K562 (cell line): ENCODE measurements around the gene MYO7A. TPM values are rescaled to one million over a fixed set of nuclear protein-coding genes. Genes with fewer than 3 reads are reported as not detected.

Experiments
- ATAC-seq: fragments of 200-7000 bp; cut with Tn5 transposase; 3 replicates; pipeline ENCODE4 v1.9.1; 2020; ENCODE audit warnings: moderate library complexity
- BruUV-seq: library from RNA; stranded (reverse); fragments of 400-500 nt; replicated peaks from 2 replicates; lab custom pipeline; 2021; lab: Mats Ljungman, UMichigan
- CTCF ChIA-PET: fragments of 300-600 bp; formaldehyde crosslinking; extraction: SDS; loops from one replicate; lab custom pipeline; 2021; ENCODE audit warnings: low intra/inter-chr PET ratio; lab: Yijun Ruan, JAX
- POLR2A ChIA-PET: fragments of 300-600, 350-650 bp; sonication (Branson Sonifier 250); formaldehyde crosslinking; extraction: SDS; loops from one replicate; lab custom pipeline; 2021; ENCODE audit warnings: antibody characterized with exemption, inconsistent platforms; lab: Yijun Ruan, JAX
- DNase-seq, 4 experiments: peaks; one replicate each; pipeline versions ENCODE4 v3.0.0 to v3.0.0-alpha.2; 2011 to 2018; ENCODE audit warnings: low spot score in 3 of 4, mixed read lengths in 3 of 4; ENCODE audit errors: extremely low read depth in 1 of 4
- FAIRE-seq: peaks from 2 replicates; lab custom pipeline; 2011; peaks lifted over from hg19 to GRCh38; lab: Jason Lieb, UNC
- H2AFZ ChIP-seq: 2 replicates; pipeline ENCODE4 v1.6.0; 2011; ENCODE audit warnings: low read depth, low read length, control low read depth, inconsistent platforms
- H3K27ac ChIP-seq: fragments of 200-600 bp; 3 replicates; pipeline ENCODE4 v1.8.0; 2011; ENCODE audit warnings: low read depth, mild to moderate bottlenecking, control low read depth, inconsistent platforms, low read length, moderate library complexity, mixed read lengths; ENCODE audit errors: extremely low read depth
- H3K27me3 ChIP-seq, 2 experiments: fragments of 300-600 bp in 1 of 2; 2 replicates in 1 of 2; 3 replicates in 1 of 2; pipeline versions ENCODE4 v1.6.0 to v1.8.0; 2011; ENCODE audit warnings: inconsistent platforms in 2 of 2, low read length in 2 of 2, mild to moderate bottlenecking in 1 of 2, mixed read lengths in 1 of 2, moderate library complexity in 1 of 2; ENCODE audit not compliant: control insufficient read depth in 2 of 2, insufficient read depth in 2 of 2
- H3K36me3 ChIP-seq: fragments of 300-600 bp; 3 replicates; pipeline ENCODE4 v1.8.0; 2011; ENCODE audit warnings: mild to moderate bottlenecking, low read length, inconsistent platforms; ENCODE audit not compliant: control insufficient read depth, insufficient read depth
- H3K4me1 ChIP-seq, 2 experiments: fragments of 200-600 bp in 1 of 2; replicated peaks in 1 of 2; 2 replicates in 1 of 2; 3 replicates in 1 of 2; pipeline versions ENCODE4 v1.5.1 to v1.8.0; 2011; ENCODE audit warnings: inconsistent platforms in 2 of 2, low read length in 2 of 2, mild to moderate bottlenecking in 1 of 2, mixed read lengths in 1 of 2, moderate library complexity in 1 of 2; ENCODE audit not compliant: control insufficient read depth in 2 of 2, insufficient read depth in 2 of 2
- H3K4me2 ChIP-seq: 2 replicates; pipeline ENCODE4 v1.6.1; 2011; ENCODE audit warnings: low read length, control low read depth, inconsistent platforms, mixed read lengths; ENCODE audit not compliant: insufficient read depth
- H3K4me3 ChIP-seq: fragments of 200-600 bp; sonication (generic), shearing (Covaris generic); 2 replicates; pipeline ENCODE4 v1.5.1; 2016; ENCODE audit warnings: control low read depth, inconsistent platforms
- H3K79me2 ChIP-seq: fragments of 200-600 bp; 3 replicates; pipeline ENCODE4 v1.8.0; 2011; ENCODE audit warnings: low read length, inconsistent platforms; ENCODE audit not compliant: control insufficient read depth, insufficient read depth
- H3K9ac ChIP-seq, 2 experiments: 2 replicates each; pipeline versions ENCODE4 v1.6.0 to v1.6.1; 2011; ENCODE audit warnings: low read depth in 2 of 2, low read length in 2 of 2, control low read depth in 1 of 2, inconsistent platforms in 1 of 2, mild to moderate bottlenecking in 1 of 2, mixed read lengths in 1 of 2; ENCODE audit not compliant: insufficient read depth in 1 of 2
- H3K9me1 ChIP-seq: one replicate; pipeline ENCODE4 v1.6.0; 2011; ENCODE audit warnings: inconsistent platforms, mild to moderate bottlenecking, low read length, moderate library complexity; ENCODE audit not compliant: control insufficient read depth, insufficient read depth
- H3K9me3 ChIP-seq: replicated peaks from 2 replicates; pipeline ENCODE4 v1.5.1; 2011; ENCODE audit warnings: low read depth, low read length, inconsistent platforms; ENCODE audit not compliant: control insufficient read depth, insufficient read depth
- H4K20me1 ChIP-seq: replicated peaks from 2 replicates; pipeline ENCODE4 v1.6.1; 2011; ENCODE audit warnings: low read length, inconsistent platforms, mixed read lengths; ENCODE audit not compliant: control insufficient read depth, insufficient read depth
- MECOM ChIP-seq: fragments of 250-450 bp; sonication (Bioruptor Pico); IDR thresholded peaks from 2 replicates; pipeline ENCODE4 v1.8.0; 2022; ENCODE audit warnings: inconsistent platforms
- NFIC ChIP-seq: fragments of 450-650 bp; IDR thresholded peaks from 2 replicates; pipeline ENCODE4 v1.6.1; 2017; ENCODE audit warnings: mild to moderate bottlenecking, inconsistent platforms
- TAF1 ChIP-seq: IDR thresholded peaks from 2 replicates; pipeline ENCODE4 v1.6.1; 2011; ENCODE audit warnings: mild to moderate bottlenecking, low read length, moderate library complexity; ENCODE audit not compliant: insufficient read depth, control insufficient read depth, severe bottlenecking; ENCODE audit errors: extremely low read depth
- TCFL5 ChIP-seq: fragments of 250-450 bp; sonication (Bioruptor Pico); conservative IDR thresholded peaks from 2 replicates; pipeline ENCODE4 v1.6.1; 2021; ENCODE audit warnings: mild to moderate bottlenecking, moderate library complexity, matching md5 sums
- ZNF263 ChIP-seq: sonication (generic); formaldehyde crosslinking; IDR thresholded peaks from 2 replicates; pipeline ENCODE4 v1.8.0; 2022; ENCODE audit warnings: mild to moderate bottlenecking, missing genetic modification reagents, borderline replicate concordance
- WGBS: fragments of 100-300 bp; shearing (Covaris generic); methylation state at CpG from one replicate; pipeline ENCODE4 v1.1.6; 2016; ENCODE audit warnings: low coverage, mixed read lengths; ENCODE audit not compliant: insufficient coverage; ENCODE audit errors: missing lambda C conversion rate; 5-methylcytosine and 5-hydroxymethylcytosine counted together
- in situ Hi-C: fragments of 300-500 bp; cut with MboI; formaldehyde crosslinking; loops from 4 replicates; pipeline ENCODE4 v1.15.0; 2018; ENCODE audit warnings: inconsistent platforms, mixed read lengths
- intact Hi-C: fragments of 100-400 bp; cut with micrococcal nuclease; formaldehyde crosslinking; loops from 2 replicates; pipeline ENCODE4 v1.14.2; 2022
- polyA plus RNA-seq, 8 experiments: library from polyadenylated mRNA; depleted of rRNA in 4 of 8; stranded (reverse) in 5 of 8; unstranded in 3 of 8; fragments of >200 nt; fragmentation: Nextera tagmentation in 2 of 8; fragmentation: Illumina TruSeq in 1 of 8; extraction: Ambion mirVana in 2 of 8; extraction: Trizol in 1 of 8; gene quantifications; 2 replicates each; pipeline versions ENCODE4 v1.2.1 to v1.2.3, GENCODE V29; 2011 to 2014; ENCODE audit warnings: inconsistent platforms in 1 of 8, missing spikeins in 1 of 8
- total RNA-seq, 7 experiments: library from RNA; depleted of rRNA in 6 of 7; stranded (reverse); fragments of >200 nt in 6 of 7; fragmentation: Illumina TruSeq in 2 of 7; extraction: Trizol in 2 of 7; gene quantifications; 2 replicates each; pipeline versions ENCODE4 v1.2.1 to v1.2.3, GENCODE V29; 2011 to 2021; ENCODE audit warnings: low replicate concordance in 1 of 7
- TF ChIP-seq, protein P1 (sequence below), 3 experiments: fragments of 200-800 bp in 1 of 3; sonication (Bioruptor generic) in 1 of 3; sonication (generic) in 1 of 3; formaldehyde crosslinking in 1 of 3; IDR thresholded peaks; 2 replicates each; pipeline versions ENCODE4 v1.6.1 to v1.8.0; 2016 to 2022; ENCODE audit warnings: mild to moderate bottlenecking in 2 of 3, missing compliant biosample characterization in 2 of 3, missing genetic modification characterization in 2 of 3, missing genetic modification reagents in 1 of 3

The MYO7A gene
- total and polyA plus RNA-seq, 9 of the 15 experiments (the other 6 are each of a cell fraction or from before 2014, with no cell fraction given), result 0.01 to 0.11 (median 0.07) TPM; not detected in 1

DNA sequence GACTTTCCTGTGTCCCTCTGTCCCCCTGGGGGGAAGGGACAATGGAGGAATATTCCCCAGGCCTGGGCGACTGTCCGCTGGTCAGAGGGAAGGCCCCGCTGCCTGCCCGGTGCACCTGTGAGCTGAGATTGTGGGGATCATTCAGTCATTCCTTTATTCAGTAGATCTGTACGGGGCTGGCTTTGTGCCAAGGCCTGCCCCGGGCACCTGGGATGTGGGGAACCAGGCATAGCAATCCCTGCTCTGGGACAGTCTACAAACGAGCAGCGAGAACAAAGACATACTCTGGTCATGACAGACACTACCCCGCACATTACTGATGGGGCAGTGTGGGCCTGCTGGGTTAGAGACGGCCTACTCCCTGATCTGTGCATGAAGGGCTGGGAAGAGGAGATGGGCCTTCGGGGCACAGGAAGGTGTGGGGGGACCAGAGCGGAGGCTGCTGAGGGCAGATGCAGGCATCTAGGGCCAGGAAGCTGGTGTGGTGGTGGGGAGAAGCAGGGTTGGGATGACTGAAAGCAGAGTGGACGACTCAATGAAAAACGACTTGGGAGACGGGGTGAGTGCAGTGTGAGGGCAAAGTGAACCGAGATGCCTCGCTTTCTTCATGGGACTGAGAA is 1.8 kb upstream of the MYO7A start:
- BruUV-seq, result no TSS peak
- Histone ChIP-seq H2AFZ (no peak overlapping the region), H3K27me3 (peaks cover 4 to 45% of the 10 kb centered on the region in 2 experiments; a peak in 4 of 5 replicates), H3K4me1 (peaks cover 0 to 20% of the 10 kb centered on the region in 2 experiments; a peak in 2 of 5 replicates), H3K4me2 (no peak overlapping the region), H3K9me3 (no peaks in the 10 kb centered on the region), H3K79me2 (no peaks in the 10 kb centered on the region), H3K36me3 (no peaks in the 10 kb centered on the region), H3K27ac (no peak overlapping the region), H3K9me1 (no peaks in the 10 kb centered on the region), H3K9ac (peak overlapping the region in 1 of 2 experiments; percentile 60; a peak in 1 of 4 replicates), H4K20me1 (peaks cover 11% of the 10 kb centered on the region; the same call in 1 of the 2 replicates), H3K4me3 (no peak overlapping the region)
- DNase-seq (no peak), FAIRE-seq (no peak), ATAC-seq (no peak)
- POLR2A ChIA-PET, result interaction anchor here (0.6 kb wide), 1 partner anchor 286 kb away, joined by 4 read pairs; no protein-coding TSS in a partner anchor
- peak; percentile 81 for TF ChIP-seq NFIC
- TF ChIP-seq TAF1, result no peak
- CTCF ChIA-PET, result interaction anchor here (1.7 to 3.1 kb wide), 2 partner anchors 63 to 422 kb away, joined by 7 to 23 read pairs; no protein-coding TSS in a partner anchor
- 5% methylated on average over 13 of the region's 17 CpGs for WGBS
- intact Hi-C loops (no loop called here), in situ Hi-C loops (no loop called here)

DNA sequence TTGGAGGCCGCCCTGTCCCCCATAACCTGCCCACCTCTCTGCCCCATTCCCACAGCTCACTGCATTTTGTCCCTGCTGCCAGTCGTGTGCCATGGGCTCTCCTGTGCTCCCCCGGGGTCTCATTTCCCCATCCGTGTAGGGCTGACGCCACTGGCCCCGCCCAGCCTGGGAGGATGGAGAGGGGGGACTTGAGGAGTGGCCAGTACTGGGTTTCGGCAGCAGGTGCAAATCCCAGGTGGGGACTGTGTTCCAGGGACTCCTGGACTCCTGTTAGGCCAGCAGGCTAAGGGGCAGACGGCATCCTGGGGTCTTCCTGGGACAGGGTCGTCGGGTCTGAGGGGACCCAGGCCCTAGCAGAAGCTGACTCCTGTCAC is 1.2 kb upstream of the MYO7A start:
- Histone ChIP-seq H3K27me3 (peaks cover 4 to 41% of the 10 kb centered on the region in 2 experiments; a peak in 4 of 5 replicates), H3K9ac (peak overlapping the region in 1 of 2 experiments; percentile 60; a peak in 2 of 4 replicates), H3K79me2 (no peaks in the 10 kb centered on the region), H3K4me2 (peak overlapping the region; percentile 72), H4K20me1 (peaks cover 11% of the 10 kb centered on the region; the same call in 1 of the 2 replicates), H3K27ac (no peak overlapping the region), H2AFZ (peak overlapping the region; percentile 40; the same call in 1 of the 2 replicates), H3K9me3 (no peaks in the 10 kb centered on the region), H3K4me1 (peaks cover 0 to 20% of the 10 kb centered on the region in 2 experiments; a peak in 2 of 5 replicates), H3K4me3 (0 out of 2 replicates have a peak overlapping the region, but pooled peaks have one; percentile 14), H3K9me1 (no peaks in the 10 kb centered on the region), H3K36me3 (no peaks in the 10 kb centered on the region)
- ChIA-PET POLR2A (interaction anchor here (0.6 to 1.1 kb wide), 3 partner anchors 8 to 285 kb away, joined by 3 to 4 read pairs (median 3); no protein-coding TSS in a partner anchor), CTCF (interaction anchor here (1.1 to 3.1 kb wide), 4 partner anchors 35 to 421 kb away, joined by 3 to 23 read pairs (median 6); no protein-coding TSS in a partner anchor)
- no TSS peak for BruUV-seq
- in situ Hi-C loops, result no loop called here
- peak; percentile 64; the same call in 1 of the 2 replicates for TF ChIP-seq ZNF263 (CRISPR knock-in tag)
- TF ChIP-seq, protein P1, sequence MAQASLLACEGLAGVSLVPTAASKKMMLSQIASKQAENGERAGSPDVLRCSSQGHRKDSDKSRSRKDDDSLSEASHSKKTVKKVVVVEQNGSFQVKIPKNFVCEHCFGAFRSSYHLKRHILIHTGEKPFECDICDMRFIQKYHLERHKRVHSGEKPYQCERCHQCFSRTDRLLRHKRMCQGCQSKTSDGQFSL (CRISPR knock-in tag; IDR thresholded peaks at IDR 0.05), result no peak
- TF ChIP-seq, protein P1 (tag; IDR thresholded peaks at IDR 0.05), result 0 out of 4 replicates have a peak, but pooled peaks of 1 of the 2 experiments have one; percentile 5
- TF ChIP-seq MECOM (CRISPR knock-in tag), result no peak
- no peak for TF ChIP-seq TCFL5
- 8% methylated on average over 10 of the region's 10 CpGs for WGBS
- DNase-seq (no peak), FAIRE-seq (no peak), ATAC-seq (peak; percentile 47)
- intact Hi-C loops, result loop anchor here (1.0 kb wide), 2 partner anchors 61 to 421 kb away; no protein-coding TSS in a partner anchor
